Measurements from ENCODE around the gene SRPK3.

The SRPK3 gene

GRCh38 chrX:153768311-153769157, 12.3 kb upstream of the SRPK3 start:
- no peaks in the 10 kb centered on the region for H3K9me3 ChIP-seq (ENCODE audit: control extremely low read depth in 1 of 5, control insufficient read depth in 4 of 5, insufficient read depth in 2 of 5, low read depth in 1 of 5, low read length in 4 of 5)
- 78% methylated on average over 19 of the region's 22 CpGs for WGBS (ENCODE audit: insufficient coverage)
- ChIA-PET CTCF (interaction anchor here (1.0 to 1.1 kb wide), 3 partner anchors 10 to 19 kb away, joined by 3 to 4 read pairs (median 3); no protein-coding TSS in a partner anchor), POLR2A (no interaction called here)
- no peak overlapping the region for H3K27ac ChIP-seq (ENCODE audit: insufficient read depth in 1 of 2, low read depth in 1 of 2, low read length in 2 of 2, poor library complexity in 1 of 2, severe bottlenecking in 2 of 2)
- no peak overlapping the region for H3K4me3 ChIP-seq (ENCODE audit: control insufficient read depth in 1 of 7, extremely low read depth in 1 of 7, insufficient read depth in 4 of 7, low read depth in 2 of 7, low read length in 6 of 7)
- no peaks in the 10 kb centered on the region for H3K27me3 ChIP-seq (replicated peaks in 2 of 5; ENCODE audit: control insufficient read depth in 4 of 5, insufficient read depth in 5 of 5, low read length in 4 of 5)
- DNase-seq = peak in 1 of 3 donors; percentile 11
- H3K36me3 ChIP-seq (ENCODE audit: control insufficient read depth in 4 of 4, insufficient read depth in 4 of 4, low read length in 3 of 4) = no peaks in the 10 kb centered on the region
- H3K4me1 ChIP-seq (ENCODE audit: control extremely low read depth in 1 of 4, control insufficient read depth in 4 of 4, insufficient read depth in 4 of 4, low read length in 3 of 4) = peaks cover 0 to 33% (median 25%) of the 10 kb centered on the region in 4 experiments

DNA sequence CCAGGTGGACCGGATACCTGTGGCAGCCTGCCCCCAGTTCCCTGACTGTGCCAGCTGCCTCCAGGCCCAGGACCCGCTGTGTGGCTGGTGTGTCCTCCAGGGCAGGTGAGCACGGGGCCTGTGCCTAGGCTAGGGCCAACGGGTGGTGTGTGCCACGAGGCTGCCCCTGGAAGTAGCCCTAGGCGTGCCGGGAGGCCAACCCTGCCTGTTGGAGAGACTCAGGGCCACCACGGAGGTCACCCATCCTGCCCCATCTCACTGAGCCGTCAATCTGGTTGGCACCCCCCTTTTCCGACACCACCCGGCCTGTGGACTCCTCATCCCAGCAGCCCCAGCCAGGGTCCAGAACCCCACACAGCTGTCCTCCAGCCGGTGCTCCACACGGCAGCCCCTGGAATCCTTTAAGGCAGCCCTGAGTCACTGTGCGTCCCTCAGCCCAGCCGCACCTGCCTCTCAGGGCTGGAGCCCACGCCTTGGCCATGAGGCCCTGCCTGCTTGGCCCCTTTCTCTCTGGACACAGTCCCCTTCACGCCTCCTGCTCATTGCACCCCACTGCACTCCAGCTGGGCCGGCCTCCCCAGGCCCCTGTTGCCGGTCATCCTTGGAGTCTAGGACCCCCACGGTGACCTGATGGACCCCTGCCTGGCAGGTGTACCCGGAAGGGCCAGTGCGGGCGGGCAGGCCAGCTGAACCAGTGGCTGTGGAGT, 11.5 kb upstream of the SRPK3 start:
- Histone ChIP-seq H3K4me3 (ENCODE audit: control insufficient read depth in 1 of 7, extremely low read depth in 1 of 7, insufficient read depth in 4 of 7, low read depth in 2 of 7, low read length in 6 of 7) (no peak overlapping the region), H3K4me1 (ENCODE audit: control extremely low read depth in 1 of 4, control insufficient read depth in 4 of 4, insufficient read depth in 4 of 4, low read length in 3 of 4) (peaks cover 0 to 30% (median 25%) of the 10 kb centered on the region in 4 experiments), H3K27me3 (replicated peaks in 2 of 5; ENCODE audit: control insufficient read depth in 4 of 5, insufficient read depth in 5 of 5, low read length in 4 of 5) (no peaks in the 10 kb centered on the region), H3K27ac (ENCODE audit: insufficient read depth in 1 of 2, low read depth in 1 of 2, low read length in 2 of 2, poor library complexity in 1 of 2, severe bottlenecking in 2 of 2) (no peak overlapping the region), H3K36me3 (ENCODE audit: control insufficient read depth in 4 of 4, insufficient read depth in 4 of 4, low read length in 3 of 4) (no peaks in the 10 kb centered on the region), H3K9me3 (ENCODE audit: control extremely low read depth in 1 of 5, control insufficient read depth in 4 of 5, insufficient read depth in 2 of 5, low read depth in 1 of 5, low read length in 4 of 5) (no peaks in the 10 kb centered on the region)
- POLR2A ChIA-PET = no interaction called here
- CTCF ChIA-PET = no interaction called here
- whole genome bisulfite sequencing (ENCODE audit: insufficient coverage) = 88% methylated on average over 19 of the region's 23 CpGs
- no peak for DNase-seq

- Histone ChIP-seq H3K27ac (ENCODE audit: insufficient read depth in 1 of 2, low read depth in 1 of 2, low read length in 2 of 2, poor library complexity in 1 of 2, severe bottlenecking in 2 of 2) (no peak overlapping the region), H3K27me3 (replicated peaks in 2 of 5; ENCODE audit: control insufficient read depth in 4 of 5, insufficient read depth in 5 of 5, low read length in 4 of 5) (no peaks in the 10 kb centered on the region), H3K36me3 (ENCODE audit: control insufficient read depth in 4 of 4, insufficient read depth in 4 of 4, low read length in 3 of 4) (no peaks in the 10 kb centered on the region), H3K4me1 (ENCODE audit: control extremely low read depth in 1 of 4, control insufficient read depth in 4 of 4, insufficient read depth in 4 of 4, low read length in 3 of 4) (peaks cover 0 to 29% (median 23%) of the 10 kb centered on the region in 4 experiments), H3K4me3 (ENCODE audit: control insufficient read depth in 1 of 7, extremely low read depth in 1 of 7, insufficient read depth in 4 of 7, low read depth in 2 of 7, low read length in 6 of 7) (no peak overlapping the region), H3K9me3 (ENCODE audit: control extremely low read depth in 1 of 5, control insufficient read depth in 4 of 5, insufficient read depth in 2 of 5, low read depth in 1 of 5, low read length in 4 of 5) (no peaks in the 10 kb centered on the region)
- POLR2A ChIA-PET = no interaction called here
- 89% methylated on average over 24 of the region's 25 CpGs for WGBS (ENCODE audit: insufficient coverage)
- CTCF ChIA-PET = no interaction called here
- no peak for DNase-seq
Observed at GRCh38 chrX:153769865-153770600, 10.8 kb upstream of the SRPK3 start.

DNA sequence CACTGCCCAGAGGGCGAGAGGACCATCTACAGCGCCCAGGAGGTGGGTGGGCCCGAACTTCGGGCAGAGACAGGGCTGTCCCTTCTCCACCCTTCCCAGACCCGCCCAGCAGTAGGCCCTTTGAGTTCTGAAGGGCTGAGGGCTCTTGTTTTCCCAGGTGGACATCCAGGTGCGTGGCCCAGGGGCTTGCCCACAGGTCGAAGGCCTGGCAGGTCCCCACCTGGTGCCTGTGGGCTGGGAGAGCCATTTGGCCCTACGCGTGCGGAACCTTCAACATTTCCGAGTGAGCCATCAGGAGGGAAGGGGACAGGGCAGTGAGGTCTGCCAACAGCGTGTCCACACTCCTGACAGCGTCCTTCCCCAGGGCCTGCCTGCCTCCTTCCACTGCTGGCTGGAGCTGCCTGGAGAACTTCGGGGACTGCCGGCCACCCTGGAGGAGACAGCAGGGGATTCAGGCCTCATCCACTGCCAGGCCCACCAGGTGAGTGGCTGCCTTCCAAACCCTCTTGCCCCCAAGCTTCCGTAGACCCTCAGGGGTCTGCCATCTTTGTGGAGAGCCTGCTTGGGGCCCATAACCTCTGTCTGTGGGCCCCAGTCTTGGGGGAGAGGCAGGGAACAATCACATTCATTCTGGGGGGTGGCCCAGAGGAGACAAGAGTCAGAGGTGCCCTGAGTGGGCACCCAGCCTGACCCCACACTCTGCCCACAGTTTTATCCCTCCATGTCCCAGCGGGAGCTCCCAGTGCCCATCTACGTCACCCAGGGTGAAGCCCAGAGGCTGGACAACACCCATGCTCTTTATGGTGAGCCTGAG, 10.0 kb upstream of the SRPK3 start:
- Histone ChIP-seq H3K36me3 (ENCODE audit: control insufficient read depth in 4 of 4, insufficient read depth in 4 of 4, low read length in 3 of 4) (no peaks in the 10 kb centered on the region), H3K27ac (ENCODE audit: insufficient read depth in 1 of 2, low read depth in 1 of 2, low read length in 2 of 2, poor library complexity in 1 of 2, severe bottlenecking in 2 of 2) (no peak overlapping the region), H3K4me3 (ENCODE audit: control insufficient read depth in 1 of 7, extremely low read depth in 1 of 7, insufficient read depth in 4 of 7, low read depth in 2 of 7, low read length in 6 of 7) (no peak overlapping the region), H3K4me1 (ENCODE audit: control extremely low read depth in 1 of 4, control insufficient read depth in 4 of 4, insufficient read depth in 4 of 4, low read length in 3 of 4) (peaks cover 0 to 21% (median 17%) of the 10 kb centered on the region in 4 experiments), H3K9me3 (ENCODE audit: control extremely low read depth in 1 of 5, control insufficient read depth in 4 of 5, insufficient read depth in 2 of 5, low read depth in 1 of 5, low read length in 4 of 5) (no peaks in the 10 kb centered on the region), H3K27me3 (replicated peaks in 2 of 5; ENCODE audit: control insufficient read depth in 4 of 5, insufficient read depth in 5 of 5, low read length in 4 of 5) (no peaks in the 10 kb centered on the region)
- ChIA-PET POLR2A (no interaction called here), CTCF (no interaction called here)
- WGBS (ENCODE audit: insufficient coverage) = 97% methylated on average over 18 of the region's 18 CpGs
- no peak for DNase-seq

DNA sequence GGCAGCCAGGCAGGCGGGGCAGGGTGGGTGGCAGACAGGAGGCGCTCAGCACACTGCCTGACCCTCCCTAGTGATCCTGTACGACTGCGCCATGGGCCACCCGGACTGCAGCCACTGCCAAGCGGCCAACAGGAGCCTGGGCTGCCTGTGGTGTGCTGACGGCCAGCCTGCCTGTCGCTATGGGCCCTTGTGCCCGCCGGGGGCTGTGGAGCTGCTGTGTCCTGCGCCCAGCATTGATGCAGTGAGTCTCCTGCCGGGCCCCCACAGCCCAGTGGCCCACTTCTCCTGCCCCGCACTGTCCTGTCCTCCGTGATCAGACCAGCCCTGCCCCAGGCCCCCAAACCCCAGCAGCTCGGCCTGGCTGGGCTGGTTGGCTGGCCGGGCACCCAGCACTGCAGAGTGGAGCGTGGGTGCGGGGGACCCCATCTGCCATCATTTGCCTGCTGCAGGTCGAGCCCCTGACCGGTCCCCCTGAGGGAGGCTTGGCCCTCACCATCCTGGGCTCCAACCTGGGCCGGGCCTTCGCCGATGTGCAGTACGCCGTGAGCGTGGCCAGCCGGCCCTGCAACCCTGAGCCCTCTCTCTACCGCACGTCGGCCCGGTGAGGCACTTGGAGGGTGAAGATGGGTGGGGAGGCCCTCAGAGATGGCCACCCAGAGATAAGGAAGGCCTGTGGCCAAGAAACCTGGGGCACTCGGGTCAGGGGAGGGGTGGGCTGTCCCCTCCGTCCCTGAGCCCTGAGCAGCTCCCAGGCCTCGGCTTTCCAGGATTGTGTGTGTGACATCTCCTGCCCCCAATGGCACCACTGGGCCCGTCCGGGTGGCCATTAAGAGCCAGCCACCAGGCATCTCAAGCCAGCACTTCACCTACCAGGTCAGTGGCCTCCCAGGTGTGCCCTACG, 9.2 kb upstream of the SRPK3 start:
- Histone ChIP-seq H3K27me3 (replicated peaks in 2 of 5; ENCODE audit: control insufficient read depth in 4 of 5, insufficient read depth in 5 of 5, low read length in 4 of 5) (no peaks in the 10 kb centered on the region), H3K36me3 (ENCODE audit: control insufficient read depth in 4 of 4, insufficient read depth in 4 of 4, low read length in 3 of 4) (no peaks in the 10 kb centered on the region), H3K9me3 (ENCODE audit: control extremely low read depth in 1 of 5, control insufficient read depth in 4 of 5, insufficient read depth in 2 of 5, low read depth in 1 of 5, low read length in 4 of 5) (no peaks in the 10 kb centered on the region), H3K27ac (ENCODE audit: insufficient read depth in 1 of 2, low read depth in 1 of 2, low read length in 2 of 2, poor library complexity in 1 of 2, severe bottlenecking in 2 of 2) (no peak overlapping the region), H3K4me1 (ENCODE audit: control extremely low read depth in 1 of 4, control insufficient read depth in 4 of 4, insufficient read depth in 4 of 4, low read length in 3 of 4) (peaks cover 0 to 12% (median 8%) of the 10 kb centered on the region in 4 experiments), H3K4me3 (ENCODE audit: control insufficient read depth in 1 of 7, extremely low read depth in 1 of 7, insufficient read depth in 4 of 7, low read depth in 2 of 7, low read length in 6 of 7) (no peak overlapping the region)
- no peak for DNase-seq
- ChIA-PET POLR2A (no interaction called here), CTCF (no interaction called here)
- 93% methylated on average over 27 of the region's 37 CpGs for WGBS (ENCODE audit: insufficient coverage)
